HG03575 (cell line): Measurements from ENCODE around the gene AMPD3.

Experiments
- ATAC-seq: cut with Tn5 transposase; IDR thresholded peaks from one replicate; pipeline ENCODE4 v1.9.1; 2021; ENCODE audit not compliant: unreplicated experiment, insufficient number of reproducible peaks, low FRiP score; ENCODE audit errors: extremely low read depth

Gene AMPD3

GRCh38 chr11:10454878-10455631, at the start of gene AMPD3:
TSS of gene AMPD3 (plus strand) at chr11:10455264. CDS start at chr11:10461520, 6,256 bp downstream.
- no peak for ATAC-seq

GRCh38 chr11:10405865-10406592, 49.0 kb upstream of the AMPD3 start:
- ATAC-seq: no peak

DNA sequence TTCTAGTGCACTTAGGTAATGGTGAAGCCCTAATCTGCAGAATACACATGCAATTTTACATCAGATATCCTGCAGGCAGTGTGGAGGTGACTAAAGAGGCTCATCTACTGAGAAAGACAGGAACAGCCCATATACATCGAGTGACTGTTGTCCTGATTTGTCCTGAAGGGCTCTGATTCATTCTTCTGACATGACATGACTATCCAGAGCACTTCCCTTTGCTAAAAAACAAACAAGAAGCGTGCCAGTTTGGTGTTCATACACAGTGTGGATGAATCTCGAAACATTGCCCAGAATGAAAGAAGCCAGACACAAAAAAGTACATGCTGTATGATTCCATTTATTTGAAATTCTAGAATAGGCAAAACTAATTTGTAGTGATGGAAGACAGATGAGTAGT, 48.0 kb upstream of the AMPD3 start:
- ATAC-seq: no peak

DNA sequence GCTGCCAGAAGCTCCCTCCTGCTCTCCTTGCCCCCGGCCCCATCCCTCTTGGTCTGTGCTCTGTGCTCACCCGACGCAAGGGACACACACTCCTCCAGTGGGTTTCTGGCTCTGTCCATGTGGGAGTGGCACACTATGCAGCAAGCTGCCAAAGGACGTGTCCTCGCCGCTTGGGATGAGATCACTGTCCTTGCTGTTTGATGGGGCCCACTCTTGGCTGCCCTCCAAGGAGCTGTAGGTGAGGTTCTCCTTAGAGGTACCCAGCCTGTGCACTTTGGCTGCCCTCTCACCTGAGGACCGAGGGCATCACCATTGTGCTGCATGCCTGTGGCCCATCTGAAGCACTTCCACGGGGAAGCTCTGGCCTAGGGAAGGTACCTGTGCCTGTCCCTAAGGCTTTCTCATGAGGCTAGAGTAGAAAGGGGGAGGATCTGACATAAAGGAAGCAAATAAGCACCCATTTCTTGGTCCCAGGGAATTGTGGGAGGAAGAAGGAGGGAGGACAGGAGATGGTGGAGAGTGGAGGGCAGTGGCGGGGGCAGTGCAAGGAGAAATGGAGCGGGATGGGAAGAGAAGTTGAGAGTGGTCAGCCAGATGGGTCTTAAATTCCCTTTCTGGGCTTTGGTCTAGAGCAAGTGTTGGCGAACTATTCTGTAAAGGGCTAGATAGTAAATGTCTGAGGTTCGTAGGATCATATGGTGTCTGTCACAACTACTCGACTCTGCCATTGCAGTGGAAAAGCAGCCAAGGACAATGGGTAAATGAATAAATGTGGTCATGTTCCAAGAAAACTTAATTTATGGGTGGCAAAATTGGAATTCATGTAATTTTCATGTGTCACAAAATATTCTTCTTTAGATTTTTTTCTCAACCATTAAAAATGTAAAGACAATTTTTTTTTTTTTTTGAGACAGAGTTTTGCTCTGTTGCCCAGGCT, 47.0 kb upstream of the AMPD3 start:
- ATAC-seq: no peak

GRCh38 chr11:10409207-10409661, 45.8 kb upstream of the AMPD3 start:
- ATAC-seq: no peak

- no peak for ATAC-seq
Observed at GRCh38 chr11:10410106-10410843, 44.8 kb upstream of the AMPD3 start.

DNA sequence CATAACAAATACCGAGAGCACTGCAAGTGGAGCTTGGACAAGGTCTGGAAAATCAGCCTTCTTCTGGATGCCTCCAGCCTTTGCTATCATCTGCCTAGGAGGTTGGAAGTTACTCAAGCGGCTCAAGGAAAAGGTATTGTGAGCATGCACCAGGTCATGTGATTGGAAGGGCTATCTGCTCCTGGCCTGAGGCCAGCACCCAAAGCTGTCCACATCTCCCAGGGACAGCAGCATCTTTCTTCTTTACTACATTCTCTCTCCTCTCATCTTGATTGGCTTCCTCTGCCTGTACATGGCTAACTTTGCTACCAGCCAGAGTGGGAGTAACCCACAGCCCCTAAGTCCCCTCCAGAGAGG, 44.2 kb upstream of the AMPD3 start:
- no peak for ATAC-seq

DNA sequence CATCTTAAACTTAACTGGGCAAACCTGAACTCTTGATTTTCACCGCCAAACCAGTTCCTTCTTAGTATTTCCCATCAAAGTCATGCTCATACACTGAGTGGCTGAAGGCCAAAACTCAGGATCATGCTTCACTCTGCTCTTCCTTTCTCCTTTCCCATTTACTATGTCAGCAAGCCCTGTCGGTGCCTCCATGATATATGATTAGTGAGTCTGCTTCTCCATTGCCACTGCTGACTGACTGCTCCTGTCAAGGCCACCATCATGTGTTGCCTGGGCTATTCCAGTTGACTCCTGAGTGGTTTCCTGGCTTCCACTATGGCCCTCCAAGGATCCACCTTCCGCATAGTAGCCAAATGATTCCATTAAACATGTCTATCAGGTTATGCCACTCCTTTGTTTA, 42.8 kb upstream of the AMPD3 start:
- no peak for ATAC-seq

DNA sequence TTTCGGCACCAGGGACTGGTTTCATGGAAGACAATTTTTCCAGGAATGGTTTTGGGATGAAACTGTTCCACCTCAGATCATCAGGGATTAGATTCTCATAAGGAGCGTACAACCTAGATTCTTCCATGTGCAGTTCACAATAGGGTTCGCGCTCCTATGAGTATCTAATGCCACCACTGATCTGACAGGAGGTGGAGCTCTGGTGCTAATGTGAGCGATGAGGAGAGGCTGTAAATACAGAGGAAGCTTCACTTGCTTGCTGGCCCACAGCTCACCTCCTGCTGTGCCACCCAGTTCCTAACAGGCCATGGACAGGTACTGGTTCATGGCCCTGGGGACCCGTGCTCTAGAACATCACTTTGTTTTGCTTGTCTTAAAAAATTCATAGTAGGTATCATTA, 41.8 kb upstream of the AMPD3 start:
- ATAC-seq: no peak

DNA sequence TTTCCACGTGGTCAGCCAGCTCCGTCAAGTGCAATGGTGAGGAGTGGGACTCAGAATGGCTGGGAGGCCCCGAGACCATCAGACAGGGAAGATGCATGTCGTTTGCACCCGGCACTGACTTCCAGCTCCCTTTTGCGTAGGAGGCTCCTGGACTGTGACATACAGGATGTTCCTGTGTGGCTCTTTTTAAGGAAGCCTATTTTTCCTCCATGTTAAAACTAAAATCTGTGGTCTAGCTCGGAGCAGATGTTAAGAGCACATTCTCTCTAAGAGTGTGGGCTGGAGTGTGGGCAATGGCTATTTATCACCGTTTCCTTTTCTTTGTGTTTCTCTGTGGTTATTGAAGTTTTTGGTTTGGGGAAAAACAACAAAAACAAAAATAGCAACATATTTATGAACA, 40.9 kb upstream of the AMPD3 start:
- ATAC-seq: no peak

DNA sequence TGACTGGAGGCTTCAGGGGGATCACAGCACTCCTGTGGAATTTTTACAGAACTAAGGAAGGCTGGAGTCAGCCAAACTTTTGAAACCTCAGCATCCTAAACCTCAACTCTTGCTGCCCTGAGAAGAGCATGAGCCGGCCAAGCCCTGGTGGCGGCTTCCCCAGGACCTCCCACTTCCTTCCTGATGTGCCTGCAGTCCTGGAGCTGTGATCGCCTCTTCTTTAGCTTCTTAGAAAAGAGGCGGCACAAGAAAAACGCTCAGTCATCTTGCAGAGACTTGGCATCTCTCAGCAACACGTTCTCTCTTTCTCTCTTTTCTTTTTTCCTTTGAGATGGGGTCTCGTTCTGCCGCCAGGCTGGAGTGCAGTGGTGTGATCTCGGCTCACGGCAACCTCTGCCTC, 40.4 kb upstream of the AMPD3 start:
- ATAC-seq: no peak

- no peak for ATAC-seq
Observed at GRCh38 chr11:10415817-10416392, 39.2 kb upstream of the AMPD3 start.

GRCh38 chr11:10418259-10418949, 36.7 kb upstream of the AMPD3 start:
- no peak for ATAC-seq

DNA sequence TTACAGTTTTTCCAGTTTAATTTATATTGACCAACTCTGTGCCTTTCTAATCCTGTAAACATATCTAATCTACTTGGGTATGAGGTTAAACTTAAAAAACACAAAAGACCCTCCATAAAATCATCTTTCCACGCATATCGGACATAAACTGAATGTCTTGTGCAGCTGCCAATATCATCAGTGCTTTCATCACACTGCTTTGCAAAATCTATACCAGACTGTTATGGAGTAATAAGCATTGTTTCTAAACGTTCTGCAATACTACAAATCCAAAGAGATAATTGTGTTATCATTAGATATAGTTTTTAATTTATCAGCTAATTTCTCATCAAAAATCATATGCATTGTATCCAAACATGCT, 36.1 kb upstream of the AMPD3 start:
- no peak for ATAC-seq

DNA sequence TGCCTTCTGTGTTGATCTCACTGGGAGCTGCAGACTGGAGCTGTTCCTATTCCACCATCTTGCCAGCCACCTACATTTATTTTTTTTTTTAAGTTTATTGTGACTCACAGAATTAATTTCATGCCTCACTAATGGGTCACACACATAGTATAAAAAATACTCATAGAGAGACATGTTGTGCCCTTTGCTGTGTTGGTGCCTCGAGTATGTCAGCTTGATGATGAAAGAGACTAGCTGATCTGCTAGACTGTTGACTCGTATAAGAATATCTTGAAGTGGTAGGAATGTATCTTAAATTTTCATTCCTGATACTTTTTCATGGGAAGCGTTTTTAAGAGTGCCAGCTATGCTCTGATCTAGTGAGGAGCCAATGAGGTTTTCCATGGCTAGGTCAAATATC, 28.6 kb upstream of the AMPD3 start:
- ATAC-seq: no peak

- no peak for ATAC-seq
Observed at GRCh38 chr11:10428453-10428852, 26.6 kb upstream of the AMPD3 start.

DNA sequence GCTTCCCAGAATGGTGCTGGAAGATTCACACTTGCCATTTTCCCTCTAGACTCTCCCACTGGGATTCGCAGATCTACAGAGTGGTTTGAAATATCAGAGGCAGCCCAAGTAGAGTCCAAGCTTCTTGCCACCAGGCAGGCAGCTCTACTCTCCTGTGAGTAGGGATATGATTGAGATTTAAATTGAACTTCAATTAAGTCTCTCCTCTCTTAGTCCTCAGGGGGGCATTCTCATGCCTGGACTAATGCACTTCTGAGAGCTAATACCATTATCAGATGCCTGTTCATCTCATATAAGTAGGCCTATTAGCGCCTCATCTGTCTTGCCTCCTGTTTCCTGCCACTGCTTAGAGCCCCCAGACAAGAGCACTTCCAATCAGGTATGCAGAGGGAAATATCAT, 25.5 kb upstream of the AMPD3 start:
- ATAC-seq: no peak

GRCh38 chr11:10432493-10432892, 22.6 kb upstream of the AMPD3 start:
- no peak for ATAC-seq
